Liver (tissue), 9 donors: Measurements from ENCODE around the gene NRG3. TPM values are rescaled to one million over a fixed set of nuclear protein-coding genes. Genes with fewer than 3 reads are reported as not detected.

Source experiments
- DNase-seq: peaks from one replicate; pipeline ENCODE4 v3.0.0-alpha.2; 2017; ENCODE audit warnings: low spot score
- H3K27ac ChIP-seq, 2 donors: one replicate each; pipeline ENCODE4 v1.7.0; 2013; ENCODE audit warnings: inconsistent platforms in 2 of 2, low read length in 2 of 2, control low read depth in 1 of 2, low read depth in 1 of 2, mild to moderate bottlenecking in 1 of 2
- H3K27me3 ChIP-seq, 4 donors: one replicate each; pipeline versions ENCODE4 v1.6.1 to v1.7.0; 2013; ENCODE audit warnings: low read length in 3 of 4, inconsistent platforms in 1 of 4, mild to moderate bottlenecking in 1 of 4, moderate library complexity in 1 of 4; ENCODE audit not compliant: control insufficient read depth in 4 of 4, insufficient read depth in 4 of 4
- H3K36me3 ChIP-seq, 4 donors: one replicate each; pipeline versions ENCODE4 v1.6.1 to v1.7.0; 2013; ENCODE audit warnings: low read length in 3 of 4, mild to moderate bottlenecking in 3 of 4, low read depth in 1 of 4, moderate library complexity in 1 of 4; ENCODE audit not compliant: control insufficient read depth in 4 of 4, insufficient read depth in 3 of 4
- H3K4me1 ChIP-seq, 4 donors: one replicate each; pipeline versions ENCODE4 v1.6.1 to v1.7.0; 2013; ENCODE audit warnings: low read length in 3 of 4, mild to moderate bottlenecking in 3 of 4, moderate library complexity in 1 of 4; ENCODE audit not compliant: control insufficient read depth in 4 of 4, insufficient read depth in 4 of 4
- H3K4me3 ChIP-seq, 3 donors: one replicate each; pipeline versions ENCODE4 v1.6.1 to v1.7.0; 2013; ENCODE audit warnings: low read length in 3 of 3, control low read depth in 1 of 3, low read depth in 1 of 3, mild to moderate bottlenecking in 1 of 3
- H3K9ac ChIP-seq, 2 donors: one replicate each; pipeline ENCODE4 v1.7.0; 2013; ENCODE audit warnings: low read length in 2 of 2, mild to moderate bottlenecking in 2 of 2, moderate library complexity in 2 of 2, control low read depth in 1 of 2, low read depth in 1 of 2
- H3K9me3 ChIP-seq, 4 donors: one replicate each; pipeline versions ENCODE4 v1.6.1 to v1.7.0; 2013; ENCODE audit warnings: low read length in 3 of 4; ENCODE audit not compliant: control insufficient read depth in 4 of 4
- ATF3 ChIP-seq: IDR thresholded peaks from 2 replicates; pipeline ENCODE4 v1.6.1; 2016; ENCODE audit warnings: antibody characterized with exemption
- EGR1 ChIP-seq, 2 donors: IDR thresholded peaks; 2 replicates each; pipeline ENCODE4 v1.6.1; 2016 to 2018; ENCODE audit warnings: antibody characterized with exemption in 2 of 2, low read depth in 2 of 2
- FOXA1 ChIP-seq: IDR thresholded peaks from 2 replicates; pipeline ENCODE4 v1.6.1; 2016; ENCODE audit warnings: antibody characterized with exemption
- FOXA2 ChIP-seq: IDR thresholded peaks from 2 replicates; pipeline ENCODE4 v1.6.1; 2016; ENCODE audit warnings: antibody characterized with exemption
- GABPA ChIP-seq, 2 donors: IDR thresholded peaks in 1 of 2; conservative IDR thresholded peaks in 1 of 2; 2 replicates each; pipeline ENCODE4 v1.6.1; 2016; ENCODE audit warnings: antibody characterized with exemption in 2 of 2, mild to moderate bottlenecking in 1 of 2, moderate library complexity in 1 of 2
- HNF4G ChIP-seq: IDR thresholded peaks from 2 replicates; pipeline ENCODE4 v1.6.1; 2016; ENCODE audit warnings: antibody characterized with exemption
- RAD21 ChIP-seq, 2 donors: IDR thresholded peaks; 2 replicates each; pipeline ENCODE4 v1.6.1; 2016; ENCODE audit warnings: antibody characterized with exemption in 2 of 2, mild to moderate bottlenecking in 2 of 2
- REST ChIP-seq: IDR thresholded peaks from 2 replicates; pipeline ENCODE4 v1.6.1; 2016; ENCODE audit warnings: antibody characterized with exemption, mild to moderate bottlenecking
- RXRA ChIP-seq, 2 donors: IDR thresholded peaks; 2 replicates each; pipeline ENCODE4 v1.6.1; 2017 to 2018; ENCODE audit warnings: antibody characterized with exemption in 2 of 2, mild to moderate bottlenecking in 1 of 2
- TAF1 ChIP-seq: conservative IDR thresholded peaks from 2 replicates; pipeline ENCODE4 v1.6.1; 2016; ENCODE audit warnings: antibody characterized with exemption, mild to moderate bottlenecking
- YY1 ChIP-seq: IDR thresholded peaks from 2 replicates; pipeline ENCODE4 v1.6.1; 2016; ENCODE audit warnings: antibody characterized with exemption, mild to moderate bottlenecking
- ZBTB33 ChIP-seq: IDR thresholded peaks from 2 replicates; pipeline ENCODE4 v1.6.1; 2016; ENCODE audit warnings: antibody characterized with exemption
- WGBS: extraction: QIAGEN DNeasy Blood & Tissue Kit; methylation state at CpG from one replicate; pipeline ENCODE4 v1.1.7; 2013; 5-methylcytosine and 5-hydroxymethylcytosine counted together
- polyA plus RNA-seq, 2 donors: library from polyadenylated mRNA; stranded (reverse) in 1 of 2; unstranded in 1 of 2; fragments of 200-250 nt in 1 of 2; fragments of >200 nt in 1 of 2; fragmentation: Nextera tagmentation in 1 of 2; extraction: Ambion mirVana in 1 of 2; gene quantifications; one replicate each; pipeline versions ENCODE4 v1.2.1 to v1.2.3, GENCODE V29; 2013 to 2015
- total RNA-seq, 2 donors: library from RNA; depleted of rRNA; stranded (reverse); fragments of >200 nt; gene quantifications; one replicate each; pipeline ENCODE4 v1.2.3, GENCODE V29; 2014
- donor health status: healthy.
- donor health status: healthy.
- donor health status: healthy.
- donor health status: healthy.
- donor health status: healthy.

The NRG3 gene
- total and polyA plus RNA-seq, 4 donors = 0.24 to 3.7 (median 0.38) TPM

GRCh38 chr10:81961451-81962184 lies 86.6 kb downstream of the NRG3 start:
- Histone ChIP-seq H3K4me3 (no peak overlapping the region), H3K9ac (no peak overlapping the region), H3K27ac (no peak overlapping the region), H3K27me3 (no peaks in the 10 kb centered on the region), H3K9me3 (peaks cover 0 to 6% (median under 1%) of the 10 kb centered on the region in 4 donors), H3K36me3 (no peaks in the 10 kb centered on the region), H3K4me1 (no peaks in the 10 kb centered on the region)
- no peak for DNase-seq
- 70% methylated on average over 2 of the region's 2 CpGs for WGBS
- TF ChIP-seq RAD21 (IDR thresholded peaks at IDR 0.05) (no peak), TAF1 (no peak), FOXA1 (no peak), FOXA2 (no peak), YY1 (no peak), ZBTB33 (no peak), ATF3 (no peak), RXRA (IDR thresholded peaks at IDR 0.05) (no peak), EGR1 (IDR thresholded peaks at IDR 0.05; ENCODE audit: low read depth in 2 of 2) (no peak), REST (no peak), GABPA (IDR thresholded peaks at IDR 0.05 in 1 of 2, conservative IDR thresholded peaks at IDR 0.05 in 1 of 2) (no peak)

GRCh38 chr10:81963606-81964005 lies 88.6 kb downstream of the NRG3 start:
- Histone ChIP-seq H3K9ac (no peak overlapping the region), H3K36me3 (no peaks in the 10 kb centered on the region), H3K27me3 (no peaks in the 10 kb centered on the region), H3K4me3 (no peak overlapping the region), H3K27ac (no peak overlapping the region), H3K4me1 (no peaks in the 10 kb centered on the region), H3K9me3 (peaks cover 0 to 6% (median under 1%) of the 10 kb centered on the region in 4 donors)
- DNase-seq = no peak
- 92% methylated on average over 9 of the region's 9 CpGs for WGBS
- TF ChIP-seq FOXA2 (no peak), FOXA1 (no peak), ATF3 (no peak), HNF4G (no peak), RAD21 (IDR thresholded peaks at IDR 0.05) (no peak), GABPA (IDR thresholded peaks at IDR 0.05 in 1 of 2, conservative IDR thresholded peaks at IDR 0.05 in 1 of 2) (no peak)
